Mesodermal cell (in vitro differentiated cells): ENCODE data around the gene ID2.

Experiments used
- H3K27ac ChIP-seq: 2 replicates; pipeline ENCODE4 v1.7.0; 2013; ENCODE audit warnings: mild to moderate bottlenecking, low read depth, low read length, moderate library complexity; ENCODE audit not compliant: severe bottlenecking
- H3K36me3 ChIP-seq: 2 replicates; pipeline ENCODE4 v1.7.1; 2013; ENCODE audit warnings: mild to moderate bottlenecking, low read length, moderate library complexity; ENCODE audit not compliant: control insufficient read depth, insufficient read depth
- H3K4me1 ChIP-seq: one replicate; pipeline ENCODE4 v1.7.1; 2013; ENCODE audit warnings: mild to moderate bottlenecking, low read length; ENCODE audit not compliant: insufficient read depth, control insufficient read depth, poor library complexity, severe bottlenecking
- H3K4me3 ChIP-seq: 2 replicates; pipeline ENCODE4 v1.7.0; 2013; ENCODE audit warnings: low read length, control low read depth, mild to moderate bottlenecking; ENCODE audit not compliant: insufficient read depth, poor library complexity, severe bottlenecking; ENCODE audit errors: extremely low read depth
- H3K9me3 ChIP-seq: 2 replicates; pipeline ENCODE4 v1.7.1; 2013; ENCODE audit warnings: mild to moderate bottlenecking, low read length, moderate library complexity; ENCODE audit not compliant: control insufficient read depth
- WGBS, 2 experiments: methylation state at CpG; one replicate each; pipeline ENCODE4 v1.1.5; 2013; ENCODE audit warnings: missing lambda C conversion rate in 2 of 2; ENCODE audit not compliant: insufficient coverage in 2 of 2; 5-methylcytosine and 5-hydroxymethylcytosine counted together

Gene ID2

DNA sequence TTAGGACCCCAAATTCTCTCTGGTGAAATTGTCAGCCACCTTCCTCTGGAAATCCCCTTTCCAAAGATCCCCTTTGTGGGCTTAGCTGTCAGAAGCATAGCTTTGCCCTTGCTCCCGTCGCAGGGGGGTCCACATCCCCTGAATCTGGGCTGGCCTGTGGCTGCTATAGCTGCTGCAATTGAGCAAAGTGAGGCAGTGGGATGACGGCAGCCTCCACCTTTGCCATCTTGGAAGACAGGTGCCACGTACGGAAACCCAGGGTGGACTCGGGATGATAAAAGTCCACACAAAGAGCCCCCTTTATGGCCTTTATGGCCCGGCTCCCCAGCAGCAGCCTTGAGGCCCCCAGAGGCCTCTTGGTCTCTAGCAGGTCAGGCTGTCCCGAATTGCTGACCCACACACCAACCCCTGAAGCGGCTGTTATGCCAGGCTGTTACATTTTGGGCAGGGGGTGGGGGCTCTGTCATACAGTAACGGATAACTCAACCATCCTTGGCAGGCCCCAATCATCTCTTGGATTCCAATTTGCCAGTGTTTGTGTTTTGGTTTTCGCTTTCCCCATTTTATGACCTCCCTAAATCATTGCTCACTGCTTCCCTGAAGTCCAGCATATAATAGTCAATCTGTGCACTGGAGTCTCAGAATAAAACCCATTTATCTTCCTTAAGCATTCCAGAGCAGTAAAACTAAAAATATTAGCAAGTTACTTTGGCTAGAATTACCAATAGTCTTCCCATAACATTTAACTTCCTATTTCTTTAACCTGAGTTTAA lies 33.2 kb upstream of the ID2 start:
- WGBS, 2 experiments, result 90 to 98% methylated on average over 6 to 9 of the region's 11 CpGs
- Histone ChIP-seq H3K4me1 (no peaks in the 10 kb centered on the region), H3K4me3 (no peak overlapping the region), H3K36me3 (no peaks in the 10 kb centered on the region), H3K27ac (no peak overlapping the region), H3K9me3 (peaks cover 5% of the 10 kb centered on the region)

DNA sequence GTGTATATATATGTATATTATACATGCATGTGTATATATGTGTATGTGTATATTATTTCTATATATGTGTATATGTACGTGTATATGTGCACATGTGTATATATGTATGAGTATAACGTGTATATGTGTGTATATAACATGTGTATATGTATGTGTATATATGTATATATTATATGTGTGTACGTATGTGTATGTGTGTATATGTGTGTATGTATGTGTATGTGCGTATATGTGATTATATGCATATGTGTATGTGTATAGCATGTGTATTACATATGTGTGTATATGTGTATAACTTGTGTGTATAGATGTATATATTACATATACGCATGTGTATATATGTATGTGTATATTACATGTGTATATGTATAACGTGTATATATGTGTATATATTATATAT lies 32.1 kb upstream of the ID2 start:
- Histone ChIP-seq H3K27ac (no peak overlapping the region), H3K9me3 (peaks cover 5% of the 10 kb centered on the region), H3K36me3 (no peaks in the 10 kb centered on the region), H3K4me3 (no peak overlapping the region), H3K4me1 (no peaks in the 10 kb centered on the region)
- WGBS, 2 experiments, result 80 to 83% methylated on average over 4 to 5 of the region's 6 CpGs

DNA sequence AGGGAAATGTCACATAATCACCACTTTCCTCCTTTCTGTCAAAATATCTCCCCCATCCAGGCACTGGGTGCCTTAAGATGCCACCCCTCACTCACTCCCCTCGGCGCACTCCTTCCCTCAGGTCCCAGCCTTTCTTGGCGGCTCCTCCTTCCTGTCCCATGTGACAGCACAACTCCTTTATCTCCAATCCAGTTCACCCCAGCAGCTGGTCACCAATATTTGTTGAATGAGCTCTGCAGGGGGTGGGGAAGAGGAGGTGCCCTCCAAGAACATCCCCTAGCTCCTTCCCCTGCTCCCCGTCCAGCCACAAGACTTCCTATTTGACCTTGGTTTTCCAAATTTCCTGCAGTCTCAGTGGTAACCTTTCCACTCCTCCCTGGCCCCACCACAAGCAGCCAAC lies 31.6 kb upstream of the ID2 start:
- WGBS, 2 experiments, result 96% methylated on average over 3 of the region's 4 CpGs; no CpG with 5 or more reads in 1 of the 2 experiments
- H3K36me3 ChIP-seq, result no peaks in the 10 kb centered on the region
- no peak overlapping the region for H3K4me3 ChIP-seq
- no peak overlapping the region for H3K27ac ChIP-seq
- no peaks in the 10 kb centered on the region for H3K4me1 ChIP-seq
- peaks cover 5% of the 10 kb centered on the region for H3K9me3 ChIP-seq

DNA sequence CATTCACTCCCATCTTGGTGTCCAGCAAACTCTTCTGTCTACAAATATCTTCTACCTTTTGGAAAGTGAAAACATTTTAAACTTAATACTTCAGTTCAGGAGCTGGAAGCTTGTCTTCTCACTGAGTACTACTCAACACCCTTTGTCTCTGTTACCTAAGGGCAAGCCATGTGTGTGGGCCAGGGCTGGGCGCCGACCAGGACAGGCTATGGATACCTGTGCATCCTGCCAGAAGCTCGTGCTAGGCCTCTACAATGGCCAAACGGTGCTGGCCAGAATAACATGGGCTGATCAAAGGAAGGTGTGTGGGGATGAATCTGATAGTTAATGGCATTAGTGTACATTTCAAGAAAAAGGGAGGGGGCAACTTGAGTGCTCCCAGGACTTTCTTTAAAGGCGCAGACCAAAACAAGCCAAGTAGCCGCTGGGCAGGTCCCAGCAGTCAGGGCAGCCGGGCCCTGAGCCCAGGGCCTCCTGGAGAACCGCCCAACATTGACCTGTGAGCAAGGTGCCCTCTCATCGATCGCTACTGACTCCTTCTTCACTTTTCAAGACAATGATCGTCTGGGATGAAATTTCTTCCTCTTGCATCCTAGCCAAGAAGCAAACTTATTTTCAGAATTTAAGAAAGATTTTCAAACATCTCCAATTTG lies 29.0 kb upstream of the ID2 start:
- no peak overlapping the region for H3K27ac ChIP-seq
- peaks cover 11% of the 10 kb centered on the region for H3K4me1 ChIP-seq
- no peak overlapping the region for H3K4me3 ChIP-seq
- 91 to 96% methylated on average over 9 of the region's 11 CpGs for WGBS, 2 experiments
- H3K9me3 ChIP-seq, result no peaks in the 10 kb centered on the region
- no peaks in the 10 kb centered on the region for H3K36me3 ChIP-seq

DNA sequence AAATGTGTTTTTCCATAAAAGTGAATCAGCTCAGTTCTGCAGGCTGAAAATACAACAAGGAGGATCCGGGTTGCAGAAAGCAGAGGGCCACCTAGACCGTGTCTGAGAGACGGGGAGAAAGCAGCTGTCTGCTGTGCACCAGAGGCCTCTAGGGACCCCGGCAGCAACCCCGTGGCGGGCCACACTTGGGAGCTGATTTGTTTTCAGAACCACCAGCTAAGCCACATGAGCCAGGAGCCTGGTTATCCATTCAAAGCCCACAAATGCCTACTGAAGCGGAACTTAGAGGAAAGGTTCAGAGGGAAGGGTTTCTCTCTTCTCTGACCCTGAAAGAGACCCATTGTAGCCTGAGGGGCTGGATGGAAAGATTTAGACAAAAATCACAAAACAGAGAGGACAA lies 28.4 kb upstream of the ID2 start:
- H3K36me3 ChIP-seq, result no peaks in the 10 kb centered on the region
- H3K4me1 ChIP-seq, result peaks cover 11% of the 10 kb centered on the region
- H3K4me3 ChIP-seq, result no peak overlapping the region
- no peak overlapping the region for H3K27ac ChIP-seq
- H3K9me3 ChIP-seq, result no peaks in the 10 kb centered on the region
- WGBS, 2 experiments, result 83 to 88% methylated on average over 6 to 7 of the region's 7 CpGs

DNA sequence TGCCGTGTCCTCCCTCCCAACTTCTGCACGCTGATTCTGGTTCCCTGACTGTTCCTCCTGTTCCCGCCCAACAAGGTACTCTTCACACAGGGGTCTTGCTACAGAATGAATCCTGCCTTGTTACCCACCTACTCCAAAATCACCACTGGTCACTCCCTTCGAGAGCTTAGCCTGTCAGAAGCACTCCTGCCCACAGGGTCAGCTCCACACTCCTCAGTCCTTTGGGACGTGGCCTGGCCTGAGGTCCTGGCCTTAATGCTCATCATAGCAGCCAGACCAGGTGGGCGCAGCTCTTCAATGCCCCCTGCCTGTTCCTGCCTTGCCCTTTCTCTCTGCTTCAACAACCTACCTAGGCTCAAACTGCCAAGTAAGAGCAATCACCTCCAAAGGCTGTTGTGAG lies 27.8 kb upstream of the ID2 start:
- WGBS, 2 experiments, result 90 to 93% methylated on average over 5 to 6 of the region's 6 CpGs
- H3K36me3 ChIP-seq, result no peaks in the 10 kb centered on the region

DNA sequence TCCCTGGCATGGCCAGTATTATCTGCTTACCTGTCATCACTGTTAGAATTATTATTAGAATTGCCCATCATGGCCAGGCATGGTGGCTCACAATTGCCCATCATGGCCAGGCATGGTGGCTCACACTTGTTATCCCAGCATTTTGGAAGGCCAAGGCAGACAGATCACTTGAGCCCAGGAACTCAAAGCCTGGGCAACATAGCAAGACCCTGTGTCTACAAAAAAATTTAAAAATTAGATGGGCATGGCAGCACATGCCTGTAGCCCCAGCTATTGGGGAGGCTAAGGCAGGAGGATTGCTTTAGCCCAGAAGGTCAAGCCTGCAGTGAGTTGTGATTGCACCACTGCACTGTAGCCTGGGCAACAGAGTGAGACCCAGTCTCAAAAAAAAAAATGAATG lies 27.4 kb upstream of the ID2 start:
- Histone ChIP-seq H3K9me3 (no peaks in the 10 kb centered on the region), H3K4me1 (peaks cover 11% of the 10 kb centered on the region), H3K27ac (no peak overlapping the region), H3K36me3 (no peaks in the 10 kb centered on the region), H3K4me3 (no peak overlapping the region)

More for the DNA sequence above, 27.8 kb upstream of the ID2 start:
- Histone ChIP-seq H3K9me3 (no peaks in the 10 kb centered on the region), H3K4me1 (peaks cover 11% of the 10 kb centered on the region), H3K4me3 (no peak overlapping the region), H3K27ac (no peak overlapping the region)

DNA sequence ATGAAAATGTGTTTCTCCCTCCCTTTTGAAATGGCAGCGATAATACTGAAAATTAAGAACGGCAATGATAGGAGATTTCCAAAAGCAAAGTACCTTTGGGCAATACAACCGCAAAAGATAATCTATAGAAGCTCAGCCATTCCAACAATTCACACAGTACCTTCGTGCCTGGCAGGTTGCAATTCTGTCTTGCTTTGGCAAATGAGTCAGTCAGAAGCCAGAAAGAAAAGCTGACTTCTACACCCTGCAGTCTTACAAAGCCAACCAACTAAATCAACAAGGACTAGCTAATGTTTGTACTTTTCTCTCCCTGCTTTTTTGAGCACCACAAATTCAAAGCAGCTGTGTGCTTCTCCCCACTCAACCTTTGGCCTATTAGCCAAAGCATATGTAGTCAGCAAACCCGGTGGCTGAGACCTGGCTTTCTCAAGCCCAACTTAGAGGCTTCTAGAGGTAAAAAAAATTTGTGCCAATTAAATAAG lies 25.7 kb upstream of the ID2 start:
- no peak overlapping the region for H3K4me3 ChIP-seq
- peaks cover 18% of the 10 kb centered on the region for H3K4me1 ChIP-seq
- no peaks in the 10 kb centered on the region for H3K9me3 ChIP-seq
- H3K27ac ChIP-seq, result no peak overlapping the region
- H3K36me3 ChIP-seq, result no peaks in the 10 kb centered on the region
- WGBS, 2 experiments, result 78 to 84% methylated on average over 3 to 5 of the region's 5 CpGs

DNA sequence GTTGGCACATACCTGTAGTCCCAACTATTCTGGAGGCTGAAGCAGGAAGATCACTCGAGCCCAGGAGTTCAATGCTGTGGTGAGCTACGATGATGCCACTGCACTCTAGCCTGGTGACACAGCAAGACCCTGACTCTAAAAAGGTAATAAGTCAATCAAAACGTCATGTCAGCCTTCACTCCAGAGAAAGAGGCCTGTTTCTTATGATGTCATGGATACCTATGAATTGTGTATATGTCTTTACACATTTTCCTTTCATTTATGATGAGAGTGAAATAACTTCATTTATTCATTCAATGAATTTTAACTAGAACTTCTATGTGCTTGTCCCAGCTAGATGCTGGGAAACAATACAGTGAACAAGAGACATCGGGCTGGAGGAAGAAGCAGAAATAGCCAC lies 25.0 kb upstream of the ID2 start:
- Histone ChIP-seq H3K4me3 (no peak overlapping the region), H3K9me3 (no peaks in the 10 kb centered on the region), H3K4me1 (peaks cover 24% of the 10 kb centered on the region), H3K27ac (no peak overlapping the region), H3K36me3 (no peaks in the 10 kb centered on the region)
- WGBS, 2 experiments, result 95 to 100% methylated on average over 2 of the region's 4 CpGs

DNA sequence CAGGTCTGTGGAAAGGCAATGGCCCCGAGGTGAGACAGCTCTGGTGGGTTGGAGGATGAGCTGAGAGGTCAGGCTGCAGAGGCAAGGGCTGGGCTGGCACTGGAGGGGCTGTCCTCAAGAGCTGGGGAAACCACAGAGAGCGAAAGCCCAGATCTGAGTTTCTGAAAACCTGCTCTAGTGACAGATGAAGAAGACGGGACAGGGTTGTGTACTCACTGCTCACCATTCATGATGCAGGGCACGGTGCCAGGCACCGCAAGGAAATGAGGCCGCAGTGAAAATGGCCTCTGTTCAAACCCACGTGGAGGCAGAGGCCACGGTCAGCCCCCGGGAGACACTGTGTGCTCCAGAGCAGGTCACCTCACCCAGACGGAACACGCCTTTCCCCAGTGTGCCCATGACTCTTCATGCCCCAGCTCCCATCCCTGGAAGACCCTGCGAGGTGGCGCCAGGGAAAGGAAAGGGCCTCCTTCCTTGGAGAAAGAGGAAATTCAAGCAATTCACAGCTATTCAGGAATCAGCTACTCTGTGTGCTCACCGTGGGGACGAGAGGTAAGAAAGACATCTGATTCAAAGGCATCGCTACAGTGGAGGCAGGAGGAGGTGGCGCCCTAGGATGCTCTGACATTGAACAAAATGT lies 24.3 kb upstream of the ID2 start:
- WGBS, 2 experiments, result 84 to 89% methylated on average over 11 to 16 of the region's 17 CpGs
- H3K4me1 ChIP-seq, result peaks cover 31% of the 10 kb centered on the region

More for the DNA sequence above, 24.3 kb upstream of the ID2 start:
- Histone ChIP-seq H3K9me3 (no peaks in the 10 kb centered on the region), H3K4me3 (no peak overlapping the region), H3K36me3 (no peaks in the 10 kb centered on the region), H3K27ac (no peak overlapping the region)
